Tibial nerve (tissue), 4 donors: ENCODE results near the gene YPEL2.

Source experiments
- CTCF ChIP-seq, 5 experiments: fragments of 200-600 bp in 3 of 5; fragments of 450-650 bp in 2 of 5; sonication (generic) in 3 of 5; IDR thresholded peaks; one replicate each; pipeline ENCODE4 v1.5.1; 2016 to 2019; ENCODE audit warnings: antibody characterized with exemption in 5 of 5, mild to moderate bottlenecking in 3 of 5, moderate library complexity in 2 of 5
- EP300 ChIP-seq, 2 donors: sonication (generic); formaldehyde crosslinking; IDR thresholded peaks; one replicate each; pipeline ENCODE4 v1.6.1; 2017; ENCODE audit warnings: antibody characterized with exemption in 2 of 2, mild to moderate bottlenecking in 1 of 2
- POLR2A ChIP-seq, 2 donors: fragments of 450-650 bp; IDR thresholded peaks; one replicate each; pipeline ENCODE4 v1.6.1; 2017; ENCODE audit warnings: antibody characterized with exemption in 2 of 2, mild to moderate bottlenecking in 2 of 2, moderate library complexity in 2 of 2

- TF ChIP-seq CTCF (IDR thresholded peaks at IDR 0.05): no peak
- no peak for TF ChIP-seq POLR2A (IDR thresholded peaks at IDR 0.05)
- no peak for TF ChIP-seq EP300 (IDR thresholded peaks at IDR 0.05)
Observed at GRCh38 chr17:59327981-59328290, 3.5 kb upstream of the YPEL2 start.
